PC-9 (cell line): Measurements from ENCODE around the gene PXN. TPM values are rescaled to one million over a fixed set of nuclear protein-coding genes. Genes with fewer than 3 reads are reported as not detected.

ENCODE experiments used
- BruUV-seq: library from RNA; stranded (reverse); fragments of 400-500 nt; replicated peaks from 2 replicates; lab custom pipeline; 2021; lab: Mats Ljungman, UMichigan
- CTCF ChIA-PET: fragments of 300-600 bp; sonication (Branson Sonifier 250); formaldehyde crosslinking; loops from one replicate; lab custom pipeline; 2022; ENCODE audit warnings: antibody characterized with exemption; lab: Charles Lee
- POLR2A ChIA-PET: fragments of 300-600 bp; sonication (Branson Sonifier 250); formaldehyde crosslinking; loops from one replicate; lab custom pipeline; 2022; ENCODE audit warnings: antibody characterized with exemption; ENCODE audit not compliant: unreplicated experiment; lab: Charles Lee
- DNase-seq, 2 experiments: peaks; one replicate each; pipeline versions ENCODE4 v3.0.0 to v3.0.0-alpha.2; 2015 to 2022; ENCODE audit warnings: mixed read lengths in 1 of 2
- H2AFZ ChIP-seq: fragments of 200-600 bp; sonication (generic); 2 replicates; pipeline ENCODE4 v1.8.1; 2017; ENCODE audit warnings: antibody characterized with exemption
- H3F3A ChIP-seq: fragments of 200-600 bp; sonication (generic); 2 replicates; pipeline ENCODE4 v1.8.1; 2017; ENCODE audit warnings: antibody characterized with exemption, mild to moderate bottlenecking, low read depth; ENCODE audit not compliant: insufficient read depth
- H3K27ac ChIP-seq: fragments of 200-600 bp; sonication (generic); 2 replicates; pipeline ENCODE4 v1.6.1; 2016; ENCODE audit warnings: mixed run types
- H3K27me3 ChIP-seq: fragments of 200-600 bp; sonication (generic); 2 replicates; pipeline ENCODE4 v1.6.1; 2016; ENCODE audit warnings: low read depth, mixed run types; ENCODE audit not compliant: insufficient read depth
- H3K36me3 ChIP-seq: fragments of 200-600 bp; sonication (generic); 2 replicates; pipeline ENCODE4 v1.6.1; 2016; ENCODE audit warnings: low read depth, mixed run types
- H3K4me1 ChIP-seq: fragments of 200-600 bp; sonication (generic); replicated peaks from 2 replicates; pipeline ENCODE4 v1.6.1; 2016; ENCODE audit warnings: mixed run types; ENCODE audit not compliant: insufficient read depth
- H3K4me2 ChIP-seq: fragments of 200-600 bp; sonication (generic); 2 replicates; pipeline ENCODE4 v1.6.1; 2017; ENCODE audit warnings: mixed run types
- H3K4me3 ChIP-seq: fragments of 200-600 bp; sonication (generic); 2 replicates; pipeline ENCODE4 v1.6.1; 2016; ENCODE audit warnings: mixed run types
- H3K79me2 ChIP-seq: fragments of 200-600 bp; sonication (generic); 2 replicates; pipeline ENCODE4 v1.6.1; 2017; ENCODE audit warnings: low read depth, mixed run types
- H3K9me2 ChIP-seq: fragments of 200-600 bp; sonication (generic); 2 replicates; pipeline ENCODE4 v1.8.1; 2017; ENCODE audit warnings: mild to moderate bottlenecking; ENCODE audit not compliant: insufficient read depth
- H3K9me3 ChIP-seq: fragments of 200-600 bp; sonication (generic); 2 replicates; pipeline ENCODE4 v1.8.1; 2016; ENCODE audit warnings: low read depth; ENCODE audit not compliant: insufficient read depth
- H4K20me1 ChIP-seq: fragments of 200-600 bp; sonication (generic); 2 replicates; pipeline ENCODE4 v1.8.1; 2017; ENCODE audit not compliant: insufficient read depth
- CTCF ChIP-seq: fragments of 200-600 bp; sonication (generic); conservative IDR thresholded peaks from 2 replicates; pipeline ENCODE4 v1.6.1; 2017; ENCODE audit warnings: mixed run types, antibody characterized with exemption, mild to moderate bottlenecking, moderate library complexity
- EZH2 ChIP-seq: fragments of 200-600 bp; sonication (generic); IDR thresholded peaks from 2 replicates; pipeline ENCODE4 v1.8.0; 2017; ENCODE audit warnings: antibody characterized with exemption, low read depth
- intact Hi-C: fragments of 100-400 bp; cut with micrococcal nuclease; formaldehyde crosslinking; loops from one replicate; pipeline ENCODE4 v1.10.0; 2022; ENCODE audit not compliant: unreplicated experiment
- total RNA-seq: library from RNA; stranded (reverse); gene quantifications from 2 replicates; pipeline ENCODE4 v1.2.3, GENCODE V29; 2021

Gene PXN
- total RNA-seq, 1 experiment from 2014 or later = 218 TPM

DNA sequence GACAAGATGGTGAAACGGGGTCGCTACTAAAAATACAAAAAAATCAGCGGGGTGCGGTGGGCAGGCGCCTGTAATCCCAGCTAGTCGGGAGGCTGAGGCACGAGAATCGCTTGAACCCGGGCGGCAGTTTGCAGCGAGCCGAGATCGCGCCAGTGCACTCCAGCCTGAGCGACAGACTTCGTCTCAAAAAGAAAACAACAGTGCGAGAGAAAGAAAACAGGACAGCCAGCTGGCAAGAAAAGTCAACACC, 26.8 kb upstream of the PXN start:
- TSS peak; percentile 98 for BruUV-seq
- H3K4me3 ChIP-seq = peak overlapping the region; percentile 64
- POLR2A ChIA-PET = interaction anchor here (0.5 to 2.5 kb wide), 8 partner anchors 12 to 1985 kb away, joined by 3 to 222 read pairs (median 4); partner anchors contain the start of gene RPLP0
- DNase-seq = no peak
- no peaks in the 10 kb centered on the region for H3K9me2 ChIP-seq
- CTCF ChIA-PET = interaction anchor here (1.8 kb wide), 1 partner anchor 62 kb away, joined by 11 read pairs; no protein-coding TSS in a partner anchor
- no peaks in the 10 kb centered on the region for H4K20me1 ChIP-seq
- TF ChIP-seq CTCF (no peak), EZH2 (no peak)
- no peaks in the 10 kb centered on the region for H3K9me3 ChIP-seq
- no peaks in the 10 kb centered on the region for H3K79me2 ChIP-seq
- peaks cover 36% of the 10 kb centered on the region for H3F3A ChIP-seq
- no peaks in the 10 kb centered on the region for H3K36me3 ChIP-seq
- intact Hi-C loops = loop anchor here (2.0 to 5.0 kb wide), 2 partner anchors 24 to 175 kb away; partner anchors contain the start of gene RAB35
- H2AFZ ChIP-seq = peak overlapping the region; percentile 53
- H3K4me2 ChIP-seq = peak overlapping the region; percentile 82
- peaks cover 22% of the 10 kb centered on the region for H3K4me1 ChIP-seq
- no peaks in the 10 kb centered on the region for H3K27me3 ChIP-seq
- H3K27ac ChIP-seq = peak overlapping the region; percentile 99

DNA sequence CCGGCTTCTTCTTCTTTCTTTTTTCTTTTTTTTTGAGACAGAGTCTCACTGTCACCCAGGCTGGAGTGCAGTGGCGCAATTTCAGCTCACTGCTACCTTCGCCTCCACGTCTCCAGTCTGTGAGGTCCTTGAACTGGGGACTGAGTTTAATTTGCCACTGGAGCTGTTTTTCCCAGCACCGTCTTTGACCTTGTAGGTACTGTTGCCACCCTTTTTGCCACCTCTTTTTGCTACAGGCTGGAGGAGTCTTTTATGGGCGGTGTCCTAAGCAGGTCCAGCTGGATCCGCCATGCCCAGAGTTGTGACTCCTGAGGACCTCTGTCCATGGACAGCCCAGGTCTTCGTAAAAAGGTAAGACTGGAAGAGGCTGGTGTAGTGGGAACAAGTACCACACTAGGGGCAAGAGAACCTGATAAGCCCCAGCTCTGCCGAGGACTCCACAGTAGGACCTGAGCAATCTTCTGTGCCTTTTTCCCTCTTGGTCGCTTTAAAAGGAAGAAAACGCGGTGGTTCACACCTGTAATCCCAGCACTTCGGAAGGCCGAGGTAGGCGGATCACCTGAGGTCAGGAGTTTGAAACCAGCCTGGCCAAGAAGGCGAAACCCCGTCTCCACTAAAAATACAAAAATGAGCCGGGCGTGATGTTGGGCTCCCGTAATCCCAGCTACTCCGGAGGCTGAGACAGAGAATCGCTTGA, 25.2 kb upstream of the PXN start:
- peak; percentile 59 to 68 for DNase-seq
- intact Hi-C loops = loop anchor here (1.0 to 5.0 kb wide), 4 partner anchors 26 to 173 kb away; partner anchors contain the start of genes PXN, RAB35 and RPLP0
- H3K36me3 ChIP-seq = no peaks in the 10 kb centered on the region
- no peaks in the 10 kb centered on the region for H3K9me3 ChIP-seq
- no peaks in the 10 kb centered on the region for H3K27me3 ChIP-seq
- H4K20me1 ChIP-seq = no peaks in the 10 kb centered on the region
- H3K4me3 ChIP-seq = peak overlapping the region; percentile 60
- POLR2A ChIA-PET = interaction anchor here (0.5 to 2.5 kb wide), 32 partner anchors 11 to 1198 kb away, joined by 3 to 222 read pairs (median 6); partner anchors contain the start of genes POP5, PXN, RAB35 and RPLP0
- peak overlapping the region; percentile 81 for H2AFZ ChIP-seq
- no peaks in the 10 kb centered on the region for H3K79me2 ChIP-seq
- CTCF ChIA-PET = interaction anchor here (0.6 to 1.8 kb wide), 7 partner anchors 12 to 316 kb away, joined by 3 to 20 read pairs (median 5); partner anchors contain the start of genes PXN, RPLP0 and SIRT4
- BruUV-seq = no TSS peak
- H3K9me2 ChIP-seq = no peaks in the 10 kb centered on the region
- TF ChIP-seq CTCF (no peak), EZH2 (no peak)
- H3K4me1 ChIP-seq = peaks cover 32% of the 10 kb centered on the region
- H3K4me2 ChIP-seq = peak overlapping the region; percentile 95
- peak overlapping the region; percentile 99 for H3K27ac ChIP-seq
- H3F3A ChIP-seq = peaks cover 49% of the 10 kb centered on the region

DNA sequence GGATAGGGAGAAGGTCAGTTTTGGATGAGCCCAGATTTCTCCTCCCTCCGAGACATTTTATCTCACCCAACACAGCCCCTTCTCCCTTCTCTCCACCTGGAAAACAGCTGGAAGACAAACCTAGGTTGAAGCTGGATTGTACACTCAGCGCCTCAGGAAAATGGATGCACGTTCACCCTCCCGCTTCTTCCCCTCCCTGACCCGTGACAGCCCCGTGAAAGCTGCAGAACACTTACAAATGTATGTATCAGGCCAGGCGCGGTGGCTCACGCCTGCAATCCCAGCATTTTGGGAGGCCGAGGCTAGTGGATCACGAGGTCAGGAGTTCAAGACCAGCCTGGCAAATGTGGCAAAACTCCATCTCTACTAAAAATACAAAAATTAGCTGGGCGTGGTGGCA, 22.0 kb upstream of the PXN start:
- intact Hi-C loops = no loop called here
- H4K20me1 ChIP-seq = no peaks in the 10 kb centered on the region
- no peak overlapping the region for H3K4me3 ChIP-seq
- no peak for DNase-seq
- TF ChIP-seq EZH2 (no peak), CTCF (no peak)
- no peaks in the 10 kb centered on the region for H3K27me3 ChIP-seq
- no peaks in the 10 kb centered on the region for H3K79me2 ChIP-seq
- H3K9me2 ChIP-seq = no peaks in the 10 kb centered on the region
- no peak overlapping the region for H3K27ac ChIP-seq
- no peak overlapping the region for H2AFZ ChIP-seq
- H3F3A ChIP-seq = peaks cover 43% of the 10 kb centered on the region
- H3K36me3 ChIP-seq = no peaks in the 10 kb centered on the region
- H3K9me3 ChIP-seq = no peaks in the 10 kb centered on the region
- no TSS peak for BruUV-seq
- H3K4me2 ChIP-seq = no peak overlapping the region
- ChIA-PET CTCF (no interaction called here), POLR2A (interaction anchor here (0.5 kb wide), 1 partner anchor 15 kb away, joined by 3 read pairs; no protein-coding TSS in a partner anchor)
- H3K4me1 ChIP-seq = peaks cover 26% of the 10 kb centered on the region
